GM18511 (cell line): ENCODE results near the gene NID1.
"Not testable (repeated sequence)": the region's sequence is repeated elsewhere in the genome, so short reads cannot be mapped to it uniquely, and the experiment has no call there.

Experiments used
- ATAC-seq: cut with Tn5 transposase; IDR thresholded peaks from one replicate; pipeline ENCODE4 v1.9.1; 2021; ENCODE audit warnings: mild to moderate bottlenecking, moderate library complexity; ENCODE audit not compliant: unreplicated experiment

NID1 gene

GRCh38 chr1:236029428-236029940 lies 35.4 kb downstream of the NID1 start:
- ATAC-seq = no peak

DNA sequence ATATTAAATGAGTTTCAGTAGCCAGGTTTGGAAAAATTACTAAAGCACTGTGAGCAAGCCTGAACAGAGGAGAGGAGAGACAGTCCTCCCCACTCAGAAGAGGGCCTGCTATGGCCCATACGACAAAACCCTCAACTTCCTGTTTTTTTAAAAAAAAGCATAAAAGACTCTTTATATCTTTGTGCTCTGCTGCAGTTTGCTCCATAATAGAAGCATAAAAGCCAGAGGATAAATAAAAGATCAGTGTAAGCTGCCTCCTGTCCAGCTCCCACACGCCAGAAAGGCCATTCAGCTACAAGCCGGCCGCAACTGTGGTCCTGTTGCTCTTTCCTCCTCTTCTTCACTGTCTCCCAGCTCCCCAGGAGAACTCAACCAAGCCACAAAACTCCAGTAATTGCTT lies 37.8 kb downstream of the NID1 start:
- ATAC-seq = no peak

GRCh38 chr1:236025836-236026235 lies 39.1 kb downstream of the NID1 start:
- ATAC-seq = no peak

GRCh38 chr1:236024641-236025040 lies 40.2 kb downstream of the NID1 start:
- ATAC-seq = no peak

DNA sequence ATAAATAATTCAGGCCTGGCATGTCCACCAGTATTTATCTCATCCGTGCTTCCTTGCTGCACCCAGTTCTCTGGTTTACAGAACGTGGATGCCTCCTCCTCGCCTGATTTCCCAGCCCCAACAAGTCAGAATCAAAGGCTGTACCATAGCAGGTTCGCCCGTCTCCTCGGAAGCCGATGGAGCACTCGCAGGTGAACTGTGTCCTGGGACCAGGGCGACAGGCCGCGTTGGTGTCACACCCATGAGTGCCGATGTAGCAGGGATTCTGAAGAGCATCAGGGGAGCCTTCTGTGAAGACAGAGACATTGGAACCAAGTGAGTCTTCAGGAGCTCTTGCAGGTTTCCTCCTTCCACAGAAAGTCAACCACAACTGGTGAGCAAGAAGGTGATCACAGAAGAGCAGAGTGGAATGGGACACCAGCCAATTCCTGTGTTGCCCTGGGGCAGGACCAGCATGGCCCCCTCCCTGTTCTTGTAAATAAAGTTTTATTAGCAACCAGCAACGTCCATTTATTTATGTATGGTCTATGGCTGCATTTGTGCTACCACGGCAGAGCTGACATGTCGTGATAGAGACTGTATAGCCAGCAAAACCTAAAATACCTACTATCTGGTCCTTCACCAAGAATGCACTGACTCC lies 40.8 kb downstream of the NID1 start:
- ATAC-seq = no peak

GRCh38 chr1:236021424-236022135 lies 43.3 kb downstream of the NID1 start:
- no peak for ATAC-seq

- no peak for ATAC-seq
Observed at GRCh38 chr1:236020359-236021219, 44.3 kb downstream of the NID1 start.

DNA sequence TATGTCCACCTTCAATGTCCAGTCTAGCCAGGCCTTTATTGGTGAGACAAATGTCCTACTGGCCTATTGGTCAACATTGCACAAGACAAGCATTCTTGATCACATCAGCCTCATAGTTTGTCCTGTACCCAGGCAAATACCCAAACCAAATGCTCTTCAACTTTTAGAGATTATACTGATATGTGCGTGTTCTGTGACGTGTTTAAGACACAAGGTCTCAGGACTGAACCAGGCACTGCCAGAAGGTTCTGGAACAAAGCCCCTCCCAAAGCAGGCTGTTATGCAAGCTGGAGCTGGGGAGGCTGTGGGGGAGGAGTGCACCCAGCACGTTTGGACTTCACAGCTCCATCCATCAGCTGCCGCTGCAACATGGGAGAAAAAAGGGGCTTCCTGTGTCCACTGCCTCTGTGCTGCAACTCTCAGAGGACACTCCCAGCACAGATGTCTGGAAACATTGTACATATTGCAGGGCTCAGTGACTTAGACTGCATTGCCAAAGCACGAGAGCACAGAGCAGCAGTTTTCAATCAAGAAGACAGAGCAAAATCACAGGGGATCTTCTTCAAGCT lies 45.9 kb downstream of the NID1 start:
- no peak for ATAC-seq

DNA sequence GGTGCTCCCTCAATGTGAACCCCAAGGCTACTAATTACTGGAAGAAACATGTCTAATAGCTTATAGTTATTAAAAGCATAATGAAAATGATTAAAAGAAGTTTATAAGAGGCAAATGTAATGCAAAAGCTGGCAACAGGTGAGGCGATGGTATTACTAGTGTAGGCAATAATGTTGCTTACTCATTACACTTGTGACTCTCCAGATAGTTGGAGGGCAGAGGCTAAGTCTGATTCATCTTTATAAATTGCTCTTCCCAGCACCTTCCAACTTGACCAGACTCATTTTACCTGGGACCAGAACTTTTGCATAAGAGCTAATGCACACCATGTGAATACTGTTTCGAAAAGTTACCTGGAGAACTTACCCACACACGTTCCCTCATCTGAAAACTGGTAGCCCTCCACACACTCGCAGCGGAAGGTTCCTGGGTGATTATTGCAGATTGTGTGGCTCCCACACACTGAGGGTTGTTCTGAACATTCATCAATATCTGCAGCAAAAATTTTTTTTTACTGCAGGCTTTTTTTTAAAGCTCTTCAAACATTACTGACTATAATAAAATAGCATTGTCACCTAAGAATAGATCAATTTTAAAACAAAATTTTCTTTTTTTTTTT lies 48.0 kb downstream of the NID1 start:
- ATAC-seq = no peak

DNA sequence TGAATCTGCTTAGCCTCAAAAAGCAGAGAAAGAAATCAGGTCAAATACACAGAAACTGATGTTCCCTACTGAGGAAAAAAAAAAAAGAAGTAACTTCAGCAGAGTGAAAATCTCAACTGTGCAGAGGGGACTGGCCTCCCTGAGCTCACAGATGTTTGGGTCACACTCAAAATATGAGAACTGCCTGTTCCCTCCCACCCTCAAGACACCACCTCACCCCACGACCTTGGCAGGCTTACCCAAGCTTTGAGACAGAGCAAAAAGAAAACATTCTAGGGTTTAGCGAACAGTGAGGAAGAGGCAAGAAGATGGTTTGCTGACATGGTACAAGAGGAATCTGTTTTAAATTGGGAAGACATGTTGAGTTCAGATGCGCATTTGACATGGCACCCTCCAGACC lies 48.8 kb downstream of the NID1 start:
- no peak for ATAC-seq

DNA sequence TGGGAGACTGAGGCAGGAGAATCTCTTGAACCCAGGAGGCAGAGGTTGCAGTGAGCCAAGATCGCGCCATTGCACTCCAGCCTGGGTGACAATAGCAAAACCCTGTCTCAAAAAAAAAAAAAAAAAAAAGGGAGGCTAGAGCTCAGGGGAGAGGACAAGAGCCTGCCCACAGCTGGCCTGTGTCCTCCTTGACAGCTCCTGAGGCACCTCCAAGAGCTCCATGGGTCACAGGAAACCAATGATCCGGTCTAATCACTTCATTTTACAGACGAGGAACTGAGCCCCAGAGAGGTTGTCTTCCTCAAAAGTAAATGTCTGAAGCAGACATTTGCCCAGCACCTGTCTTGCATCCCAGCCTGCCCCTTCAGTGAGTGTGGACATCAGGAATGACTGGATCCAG lies 49.4 kb downstream of the NID1 start:
- ATAC-seq = no peak

GRCh38 chr1:236013330-236013729 lies 51.6 kb downstream of the NID1 start:
- no peak for ATAC-seq

DNA sequence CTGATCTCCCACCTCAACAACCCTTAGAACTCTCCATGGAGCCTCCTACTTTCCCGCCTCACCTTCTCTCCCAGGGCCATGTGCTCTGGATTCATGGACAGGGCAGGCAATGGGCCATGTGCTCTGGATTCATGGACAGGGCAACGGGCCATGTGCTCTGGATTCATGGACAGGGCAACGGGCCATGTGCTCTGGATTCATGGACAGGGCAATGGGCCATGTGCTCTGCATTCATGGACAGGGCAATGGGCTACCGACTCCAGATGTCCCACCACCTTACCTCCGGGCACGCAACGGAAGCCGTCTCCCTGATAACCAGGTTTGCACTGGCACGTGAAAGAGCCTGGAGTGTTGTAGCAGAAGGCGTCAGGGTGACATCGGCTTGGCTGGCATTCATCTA lies 53.2 kb downstream of the NID1 start:
- ATAC-seq = no peak

GRCh38 chr1:236010443-236010842 lies 54.4 kb downstream of the NID1 start:
- ATAC-seq = no peak

GRCh38 chr1:236009857-236010256 lies 55.0 kb downstream of the NID1 start:
- ATAC-seq = no peak

GRCh38 chr1:236009191-236009590 lies 55.7 kb downstream of the NID1 start:
- ATAC-seq = no peak

GRCh38 chr1:236007781-236008180 lies 57.1 kb downstream of the NID1 start:
- no peak for ATAC-seq

- not testable (repeated sequence) for ATAC-seq
Observed at GRCh38 chr1:236003058-236003457, 61.8 kb downstream of the NID1 start.

- no peak for ATAC-seq
Observed at GRCh38 chr1:236002572-236002971, 62.3 kb downstream of the NID1 start.

DNA sequence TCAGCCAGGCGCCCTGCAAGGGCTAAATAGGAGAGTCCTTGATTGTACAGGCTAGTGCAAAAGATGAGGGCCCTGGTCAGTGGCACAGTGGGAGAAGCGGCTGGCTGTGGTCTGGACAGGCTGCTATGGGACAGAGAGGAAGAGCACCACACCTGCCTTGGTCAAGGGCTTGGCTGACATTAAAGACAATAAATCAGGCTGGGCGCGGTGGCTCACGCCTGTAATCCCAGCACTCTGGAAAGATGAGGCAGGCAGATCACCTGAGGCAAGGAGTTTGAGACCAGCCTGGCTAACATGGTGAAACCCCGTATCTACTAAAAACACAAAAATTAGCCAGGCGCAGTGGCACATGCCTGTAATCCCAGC lies 62.9 kb downstream of the NID1 start:
- ATAC-seq = no peak

GRCh38 chr1:236000781-236001180 lies 64.1 kb downstream of the NID1 start:
- ATAC-seq = no peak
